Panc1 (cell line): ENCODE data around the gene SSR3. TPM values are rescaled to one million over a fixed set of nuclear protein-coding genes. Genes with fewer than 3 reads are reported as not detected.

Experiments used
- ATAC-seq: fragments of 200-7000 bp; cut with Tn5 transposase; 2 replicates; pipeline ENCODE4 v1.9.1; 2020; ENCODE audit warnings: mild to moderate bottlenecking, moderate library complexity
- BruUV-seq: library from RNA; stranded (reverse); fragments of 400-500 nt; replicated peaks from 2 replicates; lab custom pipeline; 2021; lab: Mats Ljungman, UMichigan
- CTCF ChIA-PET: fragments of 300-600 bp; sonication (Branson Sonifier 250); formaldehyde crosslinking; loops from one replicate; lab custom pipeline; 2022; ENCODE audit warnings: antibody characterized with exemption; lab: Charles Lee
- POLR2A ChIA-PET: fragments of 300-600 bp; sonication (Branson Sonifier 250); formaldehyde crosslinking; loops from one replicate; lab custom pipeline; 2022; ENCODE audit warnings: antibody characterized with exemption; lab: Charles Lee
- DNase-seq: peaks from one replicate; pipeline ENCODE4 v3.0.0-alpha.2; 2010; ENCODE audit warnings: low read depth, low spot score
- H3K27ac ChIP-seq: 2 replicates; pipeline ENCODE4 v1.5.1; 2011; ENCODE audit warnings: mild to moderate bottlenecking, low read length, inconsistent platforms
- H3K27me3 ChIP-seq: fragments of 200-500 bp; sonication (Bioruptor generic); 2 replicates; pipeline ENCODE4 v1.6.0; 2014; ENCODE audit warnings: low read length, inconsistent platforms; ENCODE audit not compliant: control insufficient read depth, insufficient read depth
- H3K36me3 ChIP-seq: fragments of 200-500 bp; sonication (Bioruptor generic); 2 replicates; pipeline ENCODE4 v1.5.1; 2014; ENCODE audit warnings: inconsistent platforms, mild to moderate bottlenecking, low read length, moderate library complexity; ENCODE audit not compliant: control insufficient read depth, insufficient read depth
- H3K4me1 ChIP-seq: 2 replicates; pipeline ENCODE4 v1.5.1; 2011; ENCODE audit warnings: inconsistent platforms, mild to moderate bottlenecking, low read length, moderate library complexity; ENCODE audit not compliant: control insufficient read depth, insufficient read depth
- H3K4me3 ChIP-seq, 2 experiments: 2 replicates each; pipeline ENCODE4 v1.5.1; 2011 to 2012; ENCODE audit warnings: low read depth in 2 of 2, low read length in 2 of 2, mild to moderate bottlenecking in 2 of 2, inconsistent platforms in 1 of 2, moderate library complexity in 1 of 2
- H3K9me3 ChIP-seq: fragments of 200-500 bp; sonication (Bioruptor generic); 2 replicates; pipeline ENCODE4 v1.5.1; 2014; ENCODE audit warnings: low read depth, mild to moderate bottlenecking, inconsistent platforms, low read length, moderate library complexity; ENCODE audit not compliant: control insufficient read depth, insufficient read depth
- POLR2AphosphoS5 ChIP-seq: IDR thresholded peaks from 2 replicates; pipeline ENCODE4 v1.6.1; 2012; ENCODE audit warnings: mild to moderate bottlenecking, low read depth, low read length, moderate library complexity
- SIN3A ChIP-seq: IDR thresholded peaks from 2 replicates; pipeline ENCODE4 v1.6.1; 2012; ENCODE audit warnings: low read depth, mild to moderate bottlenecking, low read length, moderate library complexity, borderline replicate concordance; ENCODE audit not compliant: insufficient read depth
- TCF7L2 ChIP-seq: IDR thresholded peaks from 2 replicates; pipeline ENCODE4 v1.6.1; 2011; ENCODE audit warnings: mild to moderate bottlenecking, low read depth, low read length, inconsistent platforms
- in situ Hi-C: cut with HindIII; loops from 2 replicates; pipeline ENCODE4 v1.10.0; 2016; ENCODE audit warnings: low sequenced_read_pairs, low pct_unique_long_range_greater_than_20kb
- intact Hi-C: fragments of 100-400 bp; cut with micrococcal nuclease; formaldehyde crosslinking; loops from one replicate; pipeline ENCODE4 v1.10.0; 2022; ENCODE audit not compliant: unreplicated experiment
- total RNA-seq: library from RNA; stranded (reverse); gene quantifications from one replicate; pipeline ENCODE4 v1.2.1, GENCODE V29; 2021; ENCODE audit not compliant: unreplicated experiment
- TF ChIP-seq, protein P1 (sequence below): fragments of 450-650 bp; IDR thresholded peaks from 2 replicates; pipeline ENCODE4 v1.5.1; 2017; ENCODE audit warnings: mild to moderate bottlenecking
- TF ChIP-seq, protein P2 (sequence below), 2 experiments: IDR thresholded peaks; 2 replicates each; pipeline ENCODE4 v1.6.1; 2011 to 2012; ENCODE audit warnings: low read depth in 2 of 2, control low read depth in 1 of 2, low read length in 1 of 2, mild to moderate bottlenecking in 1 of 2, moderate library complexity in 1 of 2; ENCODE audit not compliant: insufficient read depth in 1 of 2

Gene SSR3
- total RNA-seq, 1 experiment from 2014 or later = 154 TPM

GRCh38 chr3:156599089-156599874 is 44.4 kb upstream of the SSR3 start:
- H3K4me3 ChIP-seq = no peak overlapping the region
- no peak overlapping the region for H3K27ac ChIP-seq
- H3K27me3 ChIP-seq = no peaks in the 10 kb centered on the region
- intact Hi-C loops (no loop called here), in situ Hi-C loops (no loop called here)
- no peak for ATAC-seq
- BruUV-seq = no TSS peak
- TF ChIP-seq, protein P1, sequence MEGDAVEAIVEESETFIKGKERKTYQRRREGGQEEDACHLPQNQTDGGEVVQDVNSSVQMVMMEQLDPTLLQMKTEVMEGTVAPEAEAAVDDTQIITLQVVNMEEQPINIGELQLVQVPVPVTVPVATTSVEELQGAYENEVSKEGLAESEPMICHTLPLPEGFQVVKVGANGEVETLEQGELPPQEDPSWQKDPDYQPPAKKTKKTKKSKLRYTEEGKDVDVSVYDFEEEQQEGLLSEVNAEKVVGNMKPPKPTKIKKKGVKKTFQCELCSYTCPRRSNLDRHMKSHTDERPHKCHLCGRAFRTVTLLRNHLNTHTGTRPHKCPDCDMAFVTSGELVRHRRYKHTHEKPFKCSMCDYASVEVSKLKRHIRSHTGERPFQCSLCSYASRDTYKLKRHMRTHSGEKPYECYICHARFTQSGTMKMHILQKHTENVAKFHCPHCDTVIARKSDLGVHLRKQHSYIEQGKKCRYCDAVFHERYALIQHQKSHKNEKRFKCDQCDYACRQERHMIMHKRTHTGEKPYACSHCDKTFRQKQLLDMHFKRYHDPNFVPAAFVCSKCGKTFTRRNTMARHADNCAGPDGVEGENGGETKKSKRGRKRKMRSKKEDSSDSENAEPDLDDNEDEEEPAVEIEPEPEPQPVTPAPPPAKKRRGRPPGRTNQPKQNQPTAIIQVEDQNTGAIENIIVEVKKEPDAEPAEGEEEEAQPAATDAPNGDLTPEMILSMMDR = 0 out of 2 replicates have a peak, but pooled peaks have one; percentile 6
- TF ChIP-seq SIN3A = no peak
- ChIA-PET CTCF (no interaction called here), POLR2A (no interaction called here)
- no peak for DNase-seq
- no peaks in the 10 kb centered on the region for H3K36me3 ChIP-seq
- H3K4me1 ChIP-seq = peaks cover 5% of the 10 kb centered on the region; the same call in 1 of the 2 replicates
- H3K9me3 ChIP-seq = no peaks in the 10 kb centered on the region

DNA sequence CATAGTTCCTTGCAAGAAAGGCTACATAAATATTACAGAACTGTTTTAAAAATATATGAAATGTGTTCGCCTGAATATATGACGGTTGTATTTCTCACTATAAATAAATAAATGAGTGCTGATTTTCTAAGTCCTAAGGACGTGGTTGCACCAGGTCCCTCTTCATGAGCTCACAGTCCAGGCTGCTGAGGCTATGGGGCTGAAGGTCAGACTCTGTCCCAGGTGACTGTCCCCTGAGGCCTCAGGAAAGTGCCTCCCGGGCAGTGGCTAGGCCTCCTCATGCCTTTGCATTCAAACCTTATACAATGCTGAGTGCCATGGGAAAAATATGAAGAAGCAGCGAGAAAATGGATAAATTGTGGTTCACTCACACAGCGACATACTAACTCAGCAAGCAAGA is 43.5 kb upstream of the SSR3 start:
- no peak overlapping the region for H3K4me3 ChIP-seq
- BruUV-seq = no TSS peak

More for the DNA sequence above, 43.5 kb upstream of the SSR3 start:
- Histone ChIP-seq H3K27me3 (no peaks in the 10 kb centered on the region), H3K4me1 (peaks cover 5% of the 10 kb centered on the region; the same call in 1 of the 2 replicates), H3K9me3 (no peaks in the 10 kb centered on the region), H3K27ac (no peak overlapping the region), H3K36me3 (no peaks in the 10 kb centered on the region)
- in situ Hi-C loops = no loop called here
- POLR2A ChIA-PET = no interaction called here
- ATAC-seq (no peak; the same call in 1 of the 2 replicates), DNase-seq (no peak)
- CTCF ChIA-PET = no interaction called here
- TF ChIP-seq, protein P2, sequence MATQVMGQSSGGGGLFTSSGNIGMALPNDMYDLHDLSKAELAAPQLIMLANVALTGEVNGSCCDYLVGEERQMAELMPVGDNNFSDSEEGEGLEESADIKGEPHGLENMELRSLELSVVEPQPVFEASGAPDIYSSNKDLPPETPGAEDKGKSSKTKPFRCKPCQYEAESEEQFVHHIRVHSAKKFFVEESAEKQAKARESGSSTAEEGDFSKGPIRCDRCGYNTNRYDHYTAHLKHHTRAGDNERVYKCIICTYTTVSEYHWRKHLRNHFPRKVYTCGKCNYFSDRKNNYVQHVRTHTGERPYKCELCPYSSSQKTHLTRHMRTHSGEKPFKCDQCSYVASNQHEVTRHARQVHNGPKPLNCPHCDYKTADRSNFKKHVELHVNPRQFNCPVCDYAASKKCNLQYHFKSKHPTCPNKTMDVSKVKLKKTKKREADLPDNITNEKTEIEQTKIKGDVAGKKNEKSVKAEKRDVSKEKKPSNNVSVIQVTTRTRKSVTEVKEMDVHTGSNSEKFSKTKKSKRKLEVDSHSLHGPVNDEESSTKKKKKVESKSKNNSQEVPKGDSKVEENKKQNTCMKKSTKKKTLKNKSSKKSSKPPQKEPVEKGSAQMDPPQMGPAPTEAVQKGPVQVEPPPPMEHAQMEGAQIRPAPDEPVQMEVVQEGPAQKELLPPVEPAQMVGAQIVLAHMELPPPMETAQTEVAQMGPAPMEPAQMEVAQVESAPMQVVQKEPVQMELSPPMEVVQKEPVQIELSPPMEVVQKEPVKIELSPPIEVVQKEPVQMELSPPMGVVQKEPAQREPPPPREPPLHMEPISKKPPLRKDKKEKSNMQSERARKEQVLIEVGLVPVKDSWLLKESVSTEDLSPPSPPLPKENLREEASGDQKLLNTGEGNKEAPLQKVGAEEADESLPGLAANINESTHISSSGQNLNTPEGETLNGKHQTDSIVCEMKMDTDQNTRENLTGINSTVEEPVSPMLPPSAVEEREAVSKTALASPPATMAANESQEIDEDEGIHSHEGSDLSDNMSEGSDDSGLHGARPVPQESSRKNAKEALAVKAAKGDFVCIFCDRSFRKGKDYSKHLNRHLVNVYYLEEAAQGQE (IDR thresholded peaks at IDR 0.05; ENCODE audit: insufficient read depth in 1 of 2, low read depth in 2 of 2, low read length in 1 of 2) = no peak
- TF ChIP-seq, protein P1 = no peak
- no peak for TF ChIP-seq SIN3A
- TF ChIP-seq TCF7L2 = no peak
- TF ChIP-seq POLR2AphosphoS5 = no peak
- intact Hi-C loops = no loop called here
